NT2/D1 (cell line): ENCODE results near the gene COA1.

Experiments used
- SUZ12 ChIP-seq: IDR thresholded peaks from 2 replicates; pipeline ENCODE4 v1.6.1; 2011; ENCODE audit not compliant: insufficient read length, insufficient read depth; ENCODE audit errors: extremely low read depth
- YY1 ChIP-seq: IDR thresholded peaks from 2 replicates; pipeline ENCODE4 v1.6.1; 2011; ENCODE audit not compliant: insufficient read length, insufficient read depth
- ZNF274 ChIP-seq: IDR thresholded peaks from 2 replicates; pipeline ENCODE4 v1.6.1; 2011; ENCODE audit warnings: mild to moderate bottlenecking, low read depth, low read length

- TF ChIP-seq SUZ12 (no peak), ZNF274 (no peak), YY1 (no peak)
Measured at GRCh38 chr7:43767311-43767710, 38.0 kb upstream of the COA1 start.
